Mucosa of gallbladder (tissue), 1 donor: ENCODE results near the gene MYBPHL. TPM values are rescaled to one million over a fixed set of nuclear protein-coding genes. Genes with fewer than 3 reads are reported as not detected.

Source experiments
- DNase-seq: peaks from one replicate; pipeline ENCODE4 v3.0.0-alpha.2; 2020; ENCODE audit warnings: low spot score
- total RNA-seq: library from RNA; stranded (reverse); gene quantifications from one replicate; pipeline ENCODE4 v1.2.1, GENCODE V29; 2021
- donor health status: DM: no; HTN: no; CAD: no.

The MYBPHL gene
- total RNA-seq, 1 donor from 2014 or later, result 0.20 TPM

DNA sequence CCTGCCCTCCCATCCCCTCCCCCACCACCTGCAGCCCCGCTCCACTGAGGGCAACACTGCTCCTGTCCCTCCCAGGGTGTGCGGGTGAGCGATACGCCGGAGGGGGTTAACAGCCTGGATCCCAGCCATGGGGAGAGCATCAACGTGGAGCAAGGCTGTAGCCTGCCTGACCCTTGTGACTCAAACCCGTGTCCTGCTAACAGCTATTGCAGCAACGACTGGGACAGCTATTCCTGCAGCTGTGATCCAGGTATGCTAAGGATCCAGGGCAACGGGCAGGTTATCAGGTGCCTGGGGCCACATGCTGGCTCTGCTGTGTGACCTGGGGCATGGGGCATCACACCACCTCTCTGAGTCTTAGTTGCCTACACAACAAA, 42.4 kb downstream of the MYBPHL start:
- no peak for DNase-seq

DNA sequence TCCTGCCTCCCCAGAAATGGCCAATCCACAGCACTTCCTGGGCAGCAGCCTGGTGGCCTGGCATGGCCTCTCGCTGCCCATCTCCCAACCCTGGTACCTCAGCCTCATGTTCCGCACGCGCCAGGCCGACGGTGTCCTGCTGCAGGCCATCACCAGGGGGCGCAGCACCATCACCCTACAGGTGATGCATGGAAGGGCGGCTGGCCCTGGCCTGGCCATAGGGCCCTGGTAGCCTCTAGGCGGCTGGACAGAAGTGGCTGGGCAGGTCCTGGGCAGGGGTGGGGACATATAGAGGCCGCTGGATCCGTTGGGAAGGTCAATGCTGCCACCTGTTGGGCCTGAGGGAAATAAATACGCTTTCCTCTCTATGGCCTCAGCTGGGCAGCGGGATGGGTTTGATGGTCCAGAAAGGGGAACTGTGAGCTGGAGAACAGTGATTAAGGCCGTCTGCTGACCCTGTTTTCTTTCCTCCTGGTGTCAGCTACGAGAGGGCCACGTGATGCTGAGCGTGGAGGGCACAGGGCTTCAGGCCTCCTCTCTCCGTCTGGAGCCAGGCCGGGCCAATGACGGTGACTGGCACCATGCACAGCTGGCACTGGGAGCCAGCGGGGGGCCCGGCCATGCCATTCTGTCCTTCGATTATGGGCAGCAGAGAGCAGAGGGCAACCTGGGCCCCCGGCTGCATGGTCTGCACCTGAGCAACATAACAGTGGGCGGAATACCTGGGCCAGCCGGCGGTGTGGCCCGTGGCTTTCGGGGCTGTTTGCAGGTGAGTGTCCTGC, 43.0 kb downstream of the MYBPHL start:
- peak; percentile 79 for DNase-seq

DNA sequence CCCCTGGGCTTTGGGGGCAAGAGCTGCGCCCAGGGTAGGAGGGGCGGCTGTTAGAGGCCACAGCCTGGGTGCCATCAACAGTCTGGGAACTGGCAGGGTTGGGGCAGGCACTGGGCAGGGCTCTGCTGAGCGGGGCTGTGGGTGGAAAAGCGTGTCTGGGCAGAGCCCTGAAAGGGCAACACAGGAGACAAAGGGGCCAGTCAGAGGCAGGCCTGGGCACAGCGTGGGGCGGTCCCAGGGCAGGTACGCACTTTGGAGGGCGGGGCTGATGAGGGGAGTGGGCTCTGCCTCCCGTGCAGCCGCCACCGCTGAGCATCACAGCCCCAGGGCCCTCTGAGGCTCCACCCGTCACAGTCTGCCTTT, 43.6 kb downstream of the MYBPHL start:
- no peak for DNase-seq

DNA sequence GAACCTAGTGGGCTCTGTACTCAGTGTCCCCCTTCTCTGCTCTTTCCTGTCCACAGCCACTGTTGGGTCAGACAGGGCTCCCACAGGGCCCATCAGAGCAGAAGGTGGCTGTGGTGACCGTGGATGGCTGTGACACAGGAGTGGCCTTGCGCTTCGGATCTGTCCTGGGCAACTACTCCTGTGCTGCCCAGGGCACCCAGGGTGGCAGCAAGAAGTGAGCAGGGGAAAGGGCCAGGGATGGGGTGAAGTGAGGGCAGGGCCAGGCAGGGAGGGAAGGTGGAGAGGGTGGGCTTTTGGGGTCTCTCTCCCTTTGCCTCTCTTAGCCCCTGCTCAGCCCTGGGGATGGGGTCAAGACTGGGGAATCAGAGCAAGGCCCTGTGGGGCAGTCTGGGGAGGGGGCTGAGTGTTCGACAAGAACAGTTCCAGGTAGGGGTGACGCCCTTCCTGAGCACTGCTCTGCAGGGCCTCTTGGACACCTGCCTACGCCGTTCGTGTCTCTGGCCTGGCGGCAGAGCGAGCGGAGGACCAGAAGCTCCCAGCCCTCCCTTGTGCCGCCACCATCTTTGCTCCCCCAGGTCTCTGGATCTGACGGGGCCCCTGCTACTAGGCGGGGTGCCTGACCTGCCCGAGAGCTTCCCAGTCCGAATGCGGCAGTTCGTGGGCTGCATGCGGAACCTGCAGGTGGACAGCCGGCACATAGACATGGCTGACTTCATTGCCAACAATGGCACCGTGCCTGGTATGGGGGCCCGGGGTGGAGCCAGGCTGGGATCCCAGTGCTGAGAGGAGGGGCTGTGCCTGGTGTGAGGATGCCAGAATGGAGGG, 44.4 kb downstream of the MYBPHL start:
- DNase-seq, result no peak

DNA sequence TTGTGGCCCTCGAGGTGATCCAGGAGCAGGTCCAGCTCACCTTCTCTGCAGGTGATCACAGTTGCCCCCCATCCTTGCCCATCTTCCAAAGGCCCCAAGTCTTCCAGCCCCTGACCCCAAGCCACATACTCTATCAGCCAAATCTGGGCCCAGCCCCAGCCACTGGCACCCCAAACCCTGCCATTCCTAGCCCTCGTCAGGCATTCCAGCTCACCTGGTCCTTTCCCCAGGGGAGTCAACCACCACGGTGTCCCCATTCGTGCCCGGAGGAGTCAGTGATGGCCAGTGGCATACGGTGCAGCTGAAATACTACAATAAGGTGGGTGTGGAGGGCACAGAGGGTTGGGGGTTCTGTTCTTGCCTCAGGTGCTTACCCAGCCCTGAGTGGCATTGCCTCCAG, 45.2 kb downstream of the MYBPHL start:
- DNase-seq, result no peak

DNA sequence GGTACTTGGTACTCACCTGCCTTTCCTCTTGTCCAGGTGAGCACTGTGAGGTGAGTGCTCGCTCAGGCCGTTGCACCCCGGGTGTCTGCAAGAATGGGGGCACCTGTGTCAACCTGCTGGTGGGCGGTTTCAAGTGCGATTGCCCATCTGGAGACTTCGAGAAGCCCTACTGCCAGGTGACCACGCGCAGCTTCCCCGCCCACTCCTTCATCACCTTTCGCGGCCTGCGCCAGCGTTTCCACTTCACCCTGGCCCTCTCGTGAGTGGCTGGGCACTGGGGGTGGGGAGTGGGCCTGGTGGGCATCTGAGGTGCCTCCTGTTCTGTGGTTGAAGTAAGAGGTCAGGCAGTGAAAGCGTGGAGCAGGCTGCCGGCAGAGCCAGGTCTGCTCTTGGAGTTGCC, 45.8 kb downstream of the MYBPHL start:
- no peak for DNase-seq

DNA sequence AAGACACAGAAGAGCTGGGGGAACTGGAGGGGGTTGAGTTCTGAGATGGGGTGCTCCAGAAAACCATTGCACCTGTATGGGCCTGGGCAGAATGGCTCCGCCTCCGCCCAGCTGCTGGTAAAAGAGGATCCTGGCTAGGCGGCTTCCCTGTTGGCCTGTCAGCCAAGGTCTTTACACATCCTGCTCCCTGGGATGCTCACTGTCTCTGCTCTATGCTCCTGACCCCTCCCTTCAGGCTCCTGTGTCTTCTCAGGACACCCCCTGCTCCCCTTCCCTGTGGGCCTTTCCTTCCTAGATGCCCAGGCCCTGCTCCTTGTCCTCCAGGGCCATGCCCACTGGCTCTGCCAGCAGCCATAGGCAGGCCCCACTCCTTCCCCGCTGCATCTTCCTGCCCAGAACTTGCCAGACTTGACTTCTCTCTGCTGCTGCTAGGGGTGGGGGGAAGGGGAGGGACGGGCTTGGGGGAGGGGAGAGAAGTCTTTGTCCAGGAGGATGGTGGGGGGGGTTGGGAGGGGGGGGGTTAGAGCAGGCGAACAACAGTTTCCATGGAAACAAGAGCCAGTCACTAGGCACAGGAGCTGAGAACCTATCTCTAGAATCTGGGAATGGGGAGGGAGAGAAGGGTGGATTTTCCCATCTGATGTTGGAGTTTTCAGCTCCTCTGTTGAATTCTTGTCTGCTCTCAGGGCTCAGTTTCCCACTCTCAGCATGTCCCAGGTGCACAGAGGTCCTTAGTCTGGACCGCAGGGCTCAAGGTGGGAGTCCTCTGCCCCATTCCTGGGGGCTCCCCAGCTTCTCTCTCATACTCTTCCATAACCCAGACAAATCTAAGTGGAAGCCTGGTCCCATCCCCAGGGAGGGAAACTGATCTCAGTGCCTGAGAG, 46.9 kb downstream of the MYBPHL start:
- no peak for DNase-seq

DNA sequence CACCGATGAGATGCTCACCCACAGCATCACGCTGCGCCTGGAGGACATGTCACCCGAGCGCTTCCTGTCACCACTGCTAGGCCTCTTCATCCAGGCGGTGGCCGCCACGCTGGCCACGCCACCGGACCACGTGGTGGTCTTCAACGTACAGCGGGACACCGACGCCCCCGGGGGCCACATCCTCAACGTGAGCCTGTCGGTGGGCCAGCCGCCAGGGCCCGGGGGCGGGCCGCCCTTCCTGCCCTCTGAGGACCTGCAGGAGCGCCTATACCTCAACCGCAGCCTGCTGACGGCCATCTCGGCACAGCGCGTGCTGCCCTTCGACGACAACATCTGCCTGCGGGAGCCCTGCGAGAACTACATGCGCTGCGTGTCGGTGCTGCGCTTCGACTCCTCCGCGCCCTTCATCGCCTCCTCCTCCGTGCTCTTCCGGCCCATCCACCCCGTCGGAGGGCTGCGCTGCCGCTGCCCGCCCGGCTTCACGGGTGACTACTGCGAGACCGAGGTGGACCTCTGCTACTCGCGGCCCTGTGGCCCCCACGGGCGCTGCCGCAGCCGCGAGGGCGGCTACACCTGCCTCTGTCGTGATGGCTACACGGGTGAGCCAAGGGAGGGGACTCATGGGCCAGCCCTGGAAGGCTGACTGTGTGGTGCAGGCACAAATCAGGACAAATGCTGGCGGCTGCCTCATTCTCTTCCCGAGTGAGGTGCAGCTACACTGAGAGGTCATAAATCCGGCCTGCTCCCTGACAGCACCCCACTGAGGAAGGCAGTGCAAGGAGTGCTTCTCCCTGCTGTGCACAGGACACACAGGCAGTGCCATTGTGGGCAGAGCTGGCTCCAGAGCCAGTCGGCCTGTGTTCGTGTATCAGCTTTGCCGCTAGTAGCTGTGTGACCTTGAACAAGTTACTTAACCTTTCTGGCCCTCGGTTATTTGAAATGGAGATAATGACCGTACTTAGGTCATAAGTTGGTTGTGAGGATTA, 48.0 kb downstream of the MYBPHL start:
- no peak for DNase-seq

DNA sequence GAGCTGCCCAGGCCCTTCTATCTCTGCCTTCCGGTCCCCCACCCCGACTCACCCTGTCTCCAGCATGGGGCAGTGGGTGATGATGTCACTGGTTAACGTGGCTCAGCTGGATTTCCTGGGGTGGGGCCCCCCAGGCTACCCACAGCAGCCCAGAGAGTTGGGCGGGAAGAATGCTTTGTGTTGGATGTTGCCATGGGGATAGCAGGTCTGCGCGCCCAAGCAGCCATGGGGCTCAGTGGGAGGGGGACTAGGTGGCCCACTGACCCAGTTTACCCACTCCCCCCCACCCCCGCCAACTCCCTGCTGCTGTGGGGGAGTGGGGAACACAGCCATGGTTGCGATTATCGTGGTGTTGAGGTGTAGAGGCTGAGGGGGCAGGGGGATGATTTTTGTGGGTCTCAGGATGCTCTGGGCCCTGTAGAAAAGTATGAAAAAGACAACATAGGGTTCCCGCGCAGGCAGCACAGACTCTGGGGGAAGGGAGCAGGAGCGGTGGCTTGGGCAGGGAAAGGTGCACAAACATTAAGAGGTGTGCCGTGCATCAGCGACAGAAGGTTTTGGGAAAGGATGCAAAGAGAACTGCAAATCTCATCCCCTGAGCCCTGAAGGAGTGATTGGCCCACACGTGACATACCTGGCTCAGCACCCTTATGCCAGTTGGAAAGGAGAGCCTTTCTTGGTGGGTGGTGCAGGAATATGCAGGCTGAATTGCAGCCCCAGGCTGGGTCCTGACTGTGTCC, 49.0 kb downstream of the MYBPHL start:
- no peak for DNase-seq

DNA sequence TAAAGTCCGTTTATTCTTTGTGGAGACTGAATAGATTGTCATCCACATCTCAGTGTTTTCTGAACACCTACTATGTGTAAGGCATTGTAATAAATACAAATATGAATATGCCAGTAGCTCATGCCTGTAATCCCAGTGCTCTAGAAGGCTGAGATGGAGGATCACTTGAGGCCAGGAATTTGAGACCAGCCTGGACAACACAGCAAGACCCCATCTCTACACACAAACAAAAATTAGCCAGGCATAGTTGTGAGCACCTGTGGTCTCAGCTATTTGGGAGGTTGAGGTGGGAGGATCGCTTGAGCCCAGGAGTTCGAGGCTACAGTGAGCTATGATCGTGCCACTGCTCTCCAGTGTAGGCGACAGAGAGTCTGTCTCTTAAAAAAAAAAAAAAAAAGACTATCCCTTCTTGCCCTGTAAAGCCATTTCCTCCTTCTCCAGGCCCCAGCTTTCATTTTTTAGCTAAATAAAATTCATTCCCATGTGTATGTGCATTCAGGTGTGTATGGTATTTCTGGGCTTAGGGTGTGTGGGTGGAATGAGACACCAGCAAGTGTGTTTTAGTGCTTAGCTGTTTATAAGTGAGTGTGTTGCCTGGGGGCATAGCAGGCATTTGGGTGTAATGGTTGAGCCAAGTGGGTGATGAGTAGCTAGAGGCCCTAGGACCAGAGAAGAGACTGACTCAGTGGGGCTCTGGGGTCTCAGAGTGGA, 49.7 kb downstream of the MYBPHL start:
- DNase-seq, result no peak

DNA sequence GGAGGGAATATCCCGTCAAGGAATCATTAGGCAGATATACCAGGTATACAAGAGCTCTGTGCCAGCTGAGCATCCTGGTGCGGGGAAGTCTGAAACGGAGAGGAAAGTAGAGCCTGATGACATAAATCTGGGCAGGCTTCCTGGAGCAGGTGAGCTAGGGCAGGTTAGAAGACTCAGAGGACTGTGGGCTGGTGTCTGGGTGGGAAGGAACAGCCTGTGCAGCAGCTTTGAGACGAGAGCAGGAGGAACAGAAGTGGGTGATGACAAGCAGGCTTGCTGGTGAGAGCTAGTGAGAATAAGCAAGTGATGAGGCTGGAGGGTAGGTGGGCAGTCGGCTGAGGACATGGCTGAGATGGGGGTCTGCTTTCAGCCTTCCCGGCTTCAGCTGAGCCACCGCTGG, 50.7 kb downstream of the MYBPHL start:
- DNase-seq, result no peak

DNA sequence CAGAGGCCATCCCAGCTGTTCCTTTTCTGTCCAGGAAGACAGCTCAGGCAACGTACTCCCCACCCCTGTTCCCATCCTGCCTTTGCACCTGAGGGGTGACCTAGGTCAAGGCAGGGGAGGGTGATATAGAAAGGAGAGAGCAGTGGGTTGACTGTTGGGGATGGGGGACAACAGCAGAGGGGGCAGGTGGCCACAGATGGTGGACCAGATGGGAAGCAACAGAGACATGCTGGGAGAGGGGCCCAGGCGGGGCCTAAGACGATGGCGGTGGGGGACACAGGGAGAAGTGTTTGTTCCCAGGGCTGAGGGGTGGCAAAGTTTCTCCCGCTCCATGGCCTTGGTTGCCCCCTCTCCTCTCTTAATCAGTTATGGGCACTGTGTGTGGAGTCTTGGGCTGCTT, 51.1 kb downstream of the MYBPHL start:
- DNase-seq, result no peak

DNA sequence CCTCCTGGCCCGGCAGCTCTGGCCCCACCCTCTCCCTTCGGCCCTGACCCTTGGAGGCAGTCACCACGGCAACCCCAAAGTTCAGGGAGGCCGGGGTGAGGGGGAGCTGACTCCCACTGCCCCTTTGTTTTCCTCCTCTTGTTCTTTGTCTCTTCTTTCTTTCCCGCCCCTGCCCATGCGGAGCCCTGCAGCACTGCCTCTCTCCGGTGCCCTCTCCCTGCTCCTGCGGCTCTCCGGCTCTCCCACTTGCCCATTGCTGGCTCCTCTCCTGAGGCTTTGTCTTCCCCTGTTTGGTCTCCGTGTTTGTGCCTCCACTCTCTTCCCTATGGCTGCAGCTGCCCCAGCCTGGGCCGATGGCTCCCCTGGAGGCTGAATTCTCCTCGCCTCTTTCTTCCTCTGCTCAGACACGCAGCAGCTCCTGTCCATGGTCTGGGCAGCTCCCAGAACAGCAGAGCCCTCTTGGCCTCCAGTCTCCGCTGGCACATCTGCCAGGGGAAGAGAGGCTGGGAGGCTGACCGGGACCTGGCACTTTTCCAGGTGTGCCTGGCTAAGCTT, 51.6 kb downstream of the MYBPHL start:
- no peak for DNase-seq

DNA sequence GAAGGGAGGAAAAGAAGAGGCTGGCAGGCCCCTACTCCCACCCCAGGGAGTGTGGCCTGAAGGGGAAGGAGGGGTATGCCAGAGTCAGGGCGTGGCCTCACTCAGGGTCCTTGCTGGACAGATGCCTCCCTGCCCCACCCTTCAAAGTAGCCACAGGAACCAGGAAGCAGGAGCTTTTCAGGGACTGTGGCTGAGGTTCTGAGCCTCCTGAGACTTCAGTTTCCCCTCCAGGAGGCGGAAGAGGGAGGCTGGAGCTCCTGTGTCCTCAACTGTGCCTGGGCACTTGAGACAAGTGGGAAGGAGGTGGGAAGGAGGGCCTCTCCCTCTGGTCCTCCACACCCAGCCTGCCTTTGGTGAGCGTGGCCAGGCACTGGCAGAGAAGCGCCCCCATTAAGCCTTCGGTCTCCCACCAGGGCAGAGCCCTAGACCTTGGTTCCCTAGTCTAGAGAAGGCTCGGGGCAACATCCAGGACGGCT, 52.2 kb downstream of the MYBPHL start:
- DNase-seq, result no peak

DNA sequence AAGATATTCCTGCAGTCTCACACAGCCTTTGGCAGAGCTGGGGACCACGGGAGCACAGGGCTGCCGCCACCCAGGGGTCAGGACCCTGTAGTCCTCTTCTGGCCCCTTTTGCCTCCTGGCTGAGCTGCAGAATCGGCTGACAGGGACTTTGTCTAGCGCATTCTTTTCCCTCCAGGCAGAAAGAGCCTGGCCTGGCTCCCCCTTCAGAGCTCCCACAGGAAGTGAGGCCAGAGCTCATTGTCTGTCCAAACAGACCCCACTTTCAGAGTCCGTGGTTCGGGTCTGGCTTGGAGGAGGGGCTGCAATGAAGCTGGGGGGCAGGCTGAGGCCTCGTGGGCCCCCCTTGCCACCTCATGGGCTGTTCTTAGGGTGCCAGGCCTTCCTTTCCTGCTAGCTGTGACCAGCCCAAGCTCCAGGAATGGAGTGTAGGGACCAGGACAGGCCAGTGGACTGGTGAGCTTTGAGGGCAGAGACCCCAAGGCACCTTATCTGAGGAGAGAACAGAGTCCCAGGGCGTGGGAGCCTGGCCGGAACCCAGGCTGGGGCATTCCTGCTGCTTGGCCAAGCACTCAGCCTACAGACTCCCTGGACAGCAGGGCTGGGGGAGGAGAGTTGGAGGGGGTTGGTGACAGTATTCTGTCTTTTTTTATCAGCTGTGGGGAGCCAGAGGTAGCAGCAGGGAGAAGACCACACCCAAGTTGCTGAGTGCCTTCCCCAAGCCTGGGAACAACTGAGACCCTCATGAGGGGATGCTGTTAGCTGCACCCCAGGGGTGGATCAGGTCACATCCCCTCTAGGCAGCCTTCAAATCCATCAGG, 52.8 kb downstream of the MYBPHL start:
- no peak for DNase-seq

DNA sequence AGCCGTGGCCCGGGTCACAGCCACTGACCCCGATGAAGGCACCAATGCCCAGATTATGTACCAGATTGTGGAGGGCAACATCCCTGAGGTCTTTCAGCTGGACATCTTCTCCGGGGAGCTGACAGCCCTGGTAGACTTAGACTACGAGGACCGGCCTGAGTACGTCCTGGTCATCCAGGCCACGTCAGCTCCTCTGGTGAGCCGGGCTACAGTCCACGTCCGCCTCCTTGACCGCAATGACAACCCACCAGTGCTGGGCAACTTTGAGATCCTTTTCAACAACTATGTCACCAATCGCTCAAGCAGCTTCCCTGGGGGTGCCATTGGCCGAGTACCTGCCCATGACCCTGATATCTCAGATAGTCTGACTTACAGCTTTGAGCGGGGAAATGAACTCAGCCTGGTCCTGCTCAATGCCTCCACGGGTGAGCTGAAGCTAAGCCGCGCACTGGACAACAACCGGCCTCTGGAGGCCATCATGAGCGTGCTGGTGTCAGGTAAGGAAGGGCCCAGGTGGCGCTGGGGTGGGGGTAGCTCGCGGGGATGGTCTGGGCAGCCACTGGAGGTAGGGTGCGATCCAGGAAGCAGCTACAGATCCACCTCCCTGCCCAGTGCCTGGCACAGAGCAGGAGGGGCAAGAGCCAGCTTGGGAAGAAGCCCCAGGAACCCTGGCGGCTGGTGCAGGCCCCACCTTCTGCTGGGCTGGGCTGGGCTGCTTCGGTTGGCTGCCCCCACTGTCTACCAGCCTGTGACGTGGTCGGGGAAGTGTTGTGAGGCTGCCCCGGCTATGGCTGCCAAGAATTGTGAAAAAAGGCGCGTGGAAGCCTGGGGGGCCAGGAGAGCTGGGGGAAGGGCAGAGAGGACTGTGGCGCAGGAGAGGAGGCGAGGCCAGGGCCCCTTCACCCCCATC, 53.7 kb downstream of the MYBPHL start:
- DNase-seq, result peak; percentile 44

DNA sequence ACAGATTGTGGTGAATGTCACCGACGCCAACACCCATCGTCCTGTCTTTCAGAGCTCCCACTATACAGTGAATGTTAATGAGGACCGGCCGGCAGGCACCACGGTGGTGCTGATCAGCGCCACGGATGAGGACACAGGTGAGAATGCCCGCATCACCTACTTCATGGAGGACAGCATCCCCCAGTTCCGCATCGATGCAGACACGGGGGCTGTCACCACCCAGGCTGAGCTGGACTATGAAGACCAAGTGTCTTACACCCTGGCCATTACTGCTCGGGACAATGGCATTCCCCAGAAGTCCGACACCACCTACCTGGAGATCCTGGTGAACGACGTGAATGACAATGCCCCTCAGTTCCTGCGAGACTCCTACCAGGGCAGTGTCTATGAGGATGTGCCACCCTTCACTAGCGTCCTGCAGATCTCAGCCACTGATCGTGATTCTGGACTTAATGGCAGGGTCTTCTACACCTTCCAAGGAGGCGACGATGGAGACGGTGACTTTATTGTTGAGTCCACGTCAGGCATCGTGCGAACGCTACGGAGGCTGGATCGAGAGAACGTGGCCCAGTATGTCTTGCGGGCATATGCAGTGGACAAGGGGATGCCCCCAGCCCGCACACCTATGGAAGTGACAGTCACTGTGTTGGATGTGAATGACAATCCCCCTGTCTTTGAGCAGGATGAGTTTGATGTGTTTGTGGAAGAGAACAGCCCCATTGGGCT, 54.5 kb downstream of the MYBPHL start:
- DNase-seq, result no peak
